ENCODE measurements around the gene MNT. TPM values are rescaled to one million over a fixed set of nuclear protein-coding genes. Genes with fewer than 3 reads are reported as not detected.

Gene MNT
- total RNA-seq, 4 donors from 2014 or later: 2.9 to 5.4 (median 4.2) TPM

DNA sequence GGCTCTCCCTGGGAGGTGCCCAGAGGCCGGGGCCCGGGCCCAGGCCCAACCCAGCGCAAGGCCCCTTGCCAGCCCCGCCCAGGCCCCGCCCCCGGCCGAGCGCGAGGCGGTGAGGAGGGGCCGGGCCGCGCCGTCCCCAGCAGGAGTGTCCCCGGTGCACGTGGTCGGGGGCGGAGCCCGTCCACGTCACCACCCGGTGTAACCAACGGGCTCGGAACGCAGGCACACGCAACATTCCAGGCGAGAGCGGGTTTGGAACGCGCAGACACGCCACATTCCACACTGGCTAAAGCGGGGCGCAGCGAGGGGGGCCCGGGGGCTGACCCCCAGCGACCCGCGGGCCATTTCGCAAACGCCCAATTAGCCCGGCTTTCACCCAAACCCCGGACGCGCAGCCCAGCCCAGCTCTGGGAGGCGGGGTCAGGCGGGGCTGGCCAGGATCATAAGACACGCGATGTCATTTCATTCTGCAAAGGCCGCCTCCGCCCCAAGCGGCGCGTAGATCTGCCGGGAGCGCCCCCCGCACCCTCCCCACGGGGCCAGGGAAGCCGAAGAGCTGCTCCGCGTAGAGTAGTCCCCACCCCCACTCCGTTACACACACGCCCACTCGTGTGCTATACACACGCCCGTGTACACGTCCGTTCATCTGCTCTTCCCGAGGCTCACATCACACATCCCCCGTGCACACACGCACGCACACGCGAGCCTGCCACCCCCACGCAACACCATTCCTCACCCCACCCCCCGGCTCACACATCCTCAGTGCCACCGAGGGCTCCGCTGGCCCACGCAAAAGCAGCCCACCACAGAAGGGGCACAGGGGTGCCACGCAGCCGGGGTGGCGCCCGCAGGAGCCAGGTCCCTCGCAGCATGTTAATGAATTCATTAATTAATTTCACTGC, 1.0 kb downstream of the MNT start:
- Histone ChIP-seq H3K4me3 (peak overlapping the region; percentile 63 to 89 (median 85)), H3K4me1 (peaks cover 55 to 63% of the 10 kb centered on the region in 2 donors), H3K36me3 (no peaks in the 10 kb centered on the region), H3K27me3 (no peaks in the 10 kb centered on the region), H3K27ac (peak overlapping the region; percentile 97 to 99 (median 99)), H3K9me3 (no peaks in the 10 kb centered on the region)
- intact Hi-C loops (cut with DNase I; ENCODE audit: low total_unique reads): loop anchor here (2.0 to 10.0 kb wide), 6 partner anchors 63 to 1965 kb away; partner anchors contain the start of genes CLUH, PAFAH1B1, SGSM2 and TSR1
- peak; percentile 96 to 98 for TF ChIP-seq POLR2A (IDR thresholded peaks at IDR 0.05)
- TF ChIP-seq, protein P1, sequence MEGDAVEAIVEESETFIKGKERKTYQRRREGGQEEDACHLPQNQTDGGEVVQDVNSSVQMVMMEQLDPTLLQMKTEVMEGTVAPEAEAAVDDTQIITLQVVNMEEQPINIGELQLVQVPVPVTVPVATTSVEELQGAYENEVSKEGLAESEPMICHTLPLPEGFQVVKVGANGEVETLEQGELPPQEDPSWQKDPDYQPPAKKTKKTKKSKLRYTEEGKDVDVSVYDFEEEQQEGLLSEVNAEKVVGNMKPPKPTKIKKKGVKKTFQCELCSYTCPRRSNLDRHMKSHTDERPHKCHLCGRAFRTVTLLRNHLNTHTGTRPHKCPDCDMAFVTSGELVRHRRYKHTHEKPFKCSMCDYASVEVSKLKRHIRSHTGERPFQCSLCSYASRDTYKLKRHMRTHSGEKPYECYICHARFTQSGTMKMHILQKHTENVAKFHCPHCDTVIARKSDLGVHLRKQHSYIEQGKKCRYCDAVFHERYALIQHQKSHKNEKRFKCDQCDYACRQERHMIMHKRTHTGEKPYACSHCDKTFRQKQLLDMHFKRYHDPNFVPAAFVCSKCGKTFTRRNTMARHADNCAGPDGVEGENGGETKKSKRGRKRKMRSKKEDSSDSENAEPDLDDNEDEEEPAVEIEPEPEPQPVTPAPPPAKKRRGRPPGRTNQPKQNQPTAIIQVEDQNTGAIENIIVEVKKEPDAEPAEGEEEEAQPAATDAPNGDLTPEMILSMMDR (IDR thresholded peaks at IDR 0.05 in 4 of 5, conservative IDR thresholded peaks at IDR 0.05 in 1 of 5): peak in 1 of 5 experiments; percentile 35
- DNase-seq: peak; percentile 92 to 97
- peak; percentile 40 to 48 for ATAC-seq
- in situ Hi-C loops (cut with MboI; ENCODE audit: low sequenced_read_pairs in 4 of 4): loop anchor here in 1 of 4 donors (25.0 kb wide), 1 partner anchor 312 kb away; the partner anchor contains the start of gene CLUH

DNA sequence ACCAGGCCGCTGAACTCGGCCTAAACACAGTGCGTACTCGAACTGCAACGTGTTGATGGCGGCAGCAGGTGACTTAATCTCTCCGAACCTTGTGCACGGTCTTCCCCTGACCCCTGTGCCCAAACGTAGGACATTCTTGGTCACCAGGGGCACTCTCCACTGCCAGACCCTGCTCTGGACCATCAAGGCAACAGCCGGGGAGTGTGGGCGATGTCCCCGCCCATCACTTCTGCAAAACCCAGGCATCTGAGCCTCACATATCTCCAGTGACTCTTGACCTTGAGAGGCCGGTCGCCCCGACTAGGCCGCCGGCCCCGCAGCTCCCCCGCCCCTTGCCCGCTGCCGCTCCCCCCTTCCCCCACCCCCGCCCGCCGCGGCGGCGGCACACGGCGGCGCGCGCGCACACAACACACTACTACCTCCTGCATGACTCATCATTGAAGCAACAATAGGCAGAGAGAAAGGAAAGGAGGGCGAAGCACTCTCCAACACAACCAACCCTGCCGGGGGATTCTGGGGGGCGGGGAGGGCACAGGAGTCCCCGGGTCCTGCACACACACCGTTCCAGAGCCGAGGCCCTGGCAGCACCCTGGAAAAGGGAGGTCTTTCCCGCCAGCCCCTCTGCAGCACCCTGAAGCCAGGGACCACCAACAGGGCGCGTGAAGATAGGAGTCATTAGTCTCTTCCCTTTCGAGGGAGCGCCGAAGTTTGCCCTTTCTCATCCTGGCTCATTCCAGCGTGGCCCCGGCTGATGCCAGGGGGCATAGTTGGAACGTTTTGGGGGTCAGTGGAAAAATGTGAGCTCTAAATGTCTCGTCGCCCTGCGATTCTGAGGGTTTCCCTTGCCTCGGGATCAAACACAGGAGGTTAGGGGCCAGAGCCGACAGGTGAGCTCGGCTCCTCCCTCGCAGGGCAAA, 1.9 kb downstream of the MNT start:
- Histone ChIP-seq H3K27ac (peak overlapping the region; percentile 97 to 99 (median 99)), H3K4me3 (peak overlapping the region; percentile 63 to 89 (median 78)), H3K36me3 (no peaks in the 10 kb centered on the region), H3K9me3 (no peaks in the 10 kb centered on the region), H3K4me1 (peaks cover 60 to 67% of the 10 kb centered on the region in 2 donors), H3K27me3 (no peaks in the 10 kb centered on the region)
- intact Hi-C loops (cut with DNase I; ENCODE audit: low total_unique reads) (loop anchor here (10.0 kb wide), 1 partner anchor 1966 kb away; the partner anchor contains the start of gene UBE2G1), in situ Hi-C loops (cut with MboI; ENCODE audit: low sequenced_read_pairs in 4 of 4) (no loop called here)
- DNase-seq: peak in 1 of 2 donors; percentile 70
- TF ChIP-seq POLR2A (IDR thresholded peaks at IDR 0.05): no peak
- TF ChIP-seq, protein P1 (IDR thresholded peaks at IDR 0.05 in 4 of 5, conservative IDR thresholded peaks at IDR 0.05 in 1 of 5): no peak
- peak; percentile 19 to 23 for ATAC-seq

DNA sequence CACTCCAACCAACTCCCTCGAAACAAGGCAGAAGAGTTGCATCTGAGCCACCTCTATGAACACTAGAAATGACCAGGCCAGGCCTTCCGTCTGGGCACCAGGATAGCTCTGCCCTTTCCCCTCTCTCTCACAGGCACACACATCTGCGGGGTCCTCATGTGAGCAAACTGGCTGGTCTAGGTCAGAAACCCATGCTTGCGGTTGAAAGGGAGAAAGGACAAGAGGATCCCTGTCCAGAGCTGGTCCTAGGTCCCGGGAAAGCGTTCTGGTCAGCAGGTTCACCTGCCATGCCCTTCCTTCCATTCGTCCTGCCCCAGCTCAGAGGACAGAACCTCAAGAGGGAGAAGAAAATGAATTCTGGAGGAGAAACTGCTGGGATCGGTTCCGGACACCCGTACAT, 2.7 kb downstream of the MNT start:
- TF ChIP-seq, protein P1 (IDR thresholded peaks at IDR 0.05 in 4 of 5, conservative IDR thresholded peaks at IDR 0.05 in 1 of 5): no peak
- TF ChIP-seq POLR2A (IDR thresholded peaks at IDR 0.05): no peak
- Histone ChIP-seq H3K9me3 (no peaks in the 10 kb centered on the region), H3K36me3 (no peaks in the 10 kb centered on the region), H3K4me1 (peaks cover 53 to 60% of the 10 kb centered on the region in 2 donors), H3K4me3 (peak overlapping the region; percentile 63 to 89 (median 78)), H3K27ac (peak overlapping the region; percentile 97 to 99 (median 99)), H3K27me3 (no peaks in the 10 kb centered on the region)
- no peak for DNase-seq
- ATAC-seq: no peak
- intact Hi-C loops (cut with DNase I; ENCODE audit: low total_unique reads): loop anchor here (10.0 kb wide), 1 partner anchor 1967 kb away; the partner anchor contains the start of gene UBE2G1
- in situ Hi-C loops (cut with MboI; ENCODE audit: low sequenced_read_pairs in 4 of 4): no loop called here

Data from gastrocnemius medialis (tissue), 4 donors.